HG02970 (cell line): ENCODE results near the gene TANGO6.
"Not testable (repeated sequence)": the region's sequence is repeated elsewhere in the genome, so short reads cannot be mapped to it uniquely, and the experiment has no call there.

Experiments used
- ATAC-seq: cut with Tn5 transposase; IDR thresholded peaks from one replicate; pipeline ENCODE4 v1.9.1; 2021; ENCODE audit warnings: mild to moderate bottlenecking, moderate library complexity, moderate number of reproducible peaks; ENCODE audit not compliant: unreplicated experiment, low FRiP score

TANGO6 gene

GRCh38 chr16:68843482-68844210, at the start of gene TANGO6:
Gene TANGO6, plus strand, starts transcription at chr16:68843531. Its CDS starts 87 bp downstream, at chr16:68843618.
- ATAC-seq = peak; percentile 83

DNA sequence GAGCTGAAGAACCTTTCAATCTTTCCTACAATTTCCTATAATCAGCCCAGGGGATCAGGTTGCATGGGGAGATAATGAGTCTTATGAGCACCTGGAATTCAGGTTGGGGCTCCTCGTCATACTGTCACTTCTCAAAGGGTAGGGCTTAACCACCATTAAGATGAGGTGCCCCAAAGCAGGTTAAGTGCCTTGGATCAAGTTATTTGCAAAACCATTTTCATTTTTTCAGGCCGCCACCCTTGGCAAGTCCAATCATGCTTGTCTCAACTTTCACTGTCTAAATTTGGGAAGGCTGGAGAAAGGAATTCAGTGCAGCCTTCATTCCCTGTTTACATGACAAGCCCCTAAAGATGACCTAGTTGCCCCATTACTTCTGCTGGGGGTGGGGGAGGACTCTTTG, 44.9 kb upstream of the TANGO6 start:
- no peak for ATAC-seq

DNA sequence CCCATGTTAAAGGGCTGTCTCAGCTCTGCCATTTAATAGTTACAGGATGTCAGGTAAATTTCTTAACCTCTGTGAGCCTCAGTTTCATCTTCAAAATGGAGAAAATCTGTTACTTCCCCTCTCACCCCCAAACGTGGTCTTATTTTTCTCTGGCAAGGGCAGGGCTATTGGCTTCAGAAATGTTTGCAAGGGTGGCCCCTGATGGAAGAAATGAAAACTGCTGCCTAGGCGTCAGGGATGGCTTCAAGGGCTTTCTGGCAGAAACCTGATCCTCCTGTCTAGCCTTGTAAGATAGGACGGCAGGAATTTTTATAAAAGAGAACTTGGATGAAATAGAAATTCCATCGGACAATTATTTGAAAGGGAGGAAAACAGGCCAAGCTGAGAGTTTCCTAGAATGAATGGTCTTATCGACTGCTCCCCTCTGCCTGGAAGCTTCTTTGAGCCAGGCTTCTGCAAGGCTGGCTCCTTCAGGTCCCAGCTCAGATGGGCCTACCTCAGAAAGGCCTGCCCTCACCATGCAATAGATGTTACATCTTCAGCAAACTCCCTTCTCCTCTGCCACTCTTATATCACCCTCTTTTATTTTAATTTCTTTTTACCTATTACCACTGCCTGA, 43.0 kb upstream of the TANGO6 start:
- no peak for ATAC-seq

GRCh38 chr16:68802190-68802589, 41.1 kb upstream of the TANGO6 start:
- no peak for ATAC-seq

DNA sequence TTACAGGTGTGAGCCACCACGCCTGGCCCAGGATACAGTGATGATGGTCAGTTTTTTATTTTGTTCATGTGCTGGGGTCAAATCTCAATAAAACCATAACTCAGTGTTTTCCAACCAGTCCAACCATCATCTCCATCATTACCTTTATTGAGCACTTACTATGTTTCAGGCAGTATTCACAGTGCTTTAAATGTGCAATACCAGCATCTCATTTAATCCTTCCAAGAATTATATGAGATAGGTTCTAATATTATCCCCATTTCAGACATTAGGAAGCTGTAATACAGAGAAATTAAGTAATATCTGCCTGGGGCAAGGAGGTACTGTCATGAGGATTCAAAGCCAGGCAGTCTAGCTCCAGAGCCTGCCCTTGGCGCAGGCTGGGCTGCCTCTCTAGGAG, 36.9 kb upstream of the TANGO6 start:
- no peak for ATAC-seq

GRCh38 chr16:68806981-68807380, 36.4 kb upstream of the TANGO6 start:
- no peak for ATAC-seq

DNA sequence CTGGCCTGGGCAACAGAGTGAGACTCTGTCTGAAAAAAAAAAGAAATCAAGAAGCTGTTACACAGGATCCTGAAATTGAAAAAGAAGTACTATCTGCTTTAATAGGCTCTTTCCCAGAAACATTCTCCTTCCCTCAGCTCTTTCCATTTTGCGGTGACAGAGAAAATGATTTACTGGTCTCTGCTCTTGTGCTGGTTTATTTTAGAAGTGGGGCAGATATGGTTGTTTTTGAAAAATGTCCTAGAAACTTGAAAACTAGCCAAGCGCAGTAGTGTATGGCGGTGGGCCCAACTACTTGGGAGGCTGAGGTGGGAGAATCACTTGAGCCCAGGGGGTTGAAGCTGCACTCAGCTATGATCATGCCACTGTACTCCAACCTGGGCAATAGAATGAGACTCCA, 28.8 kb upstream of the TANGO6 start:
- no peak for ATAC-seq

DNA sequence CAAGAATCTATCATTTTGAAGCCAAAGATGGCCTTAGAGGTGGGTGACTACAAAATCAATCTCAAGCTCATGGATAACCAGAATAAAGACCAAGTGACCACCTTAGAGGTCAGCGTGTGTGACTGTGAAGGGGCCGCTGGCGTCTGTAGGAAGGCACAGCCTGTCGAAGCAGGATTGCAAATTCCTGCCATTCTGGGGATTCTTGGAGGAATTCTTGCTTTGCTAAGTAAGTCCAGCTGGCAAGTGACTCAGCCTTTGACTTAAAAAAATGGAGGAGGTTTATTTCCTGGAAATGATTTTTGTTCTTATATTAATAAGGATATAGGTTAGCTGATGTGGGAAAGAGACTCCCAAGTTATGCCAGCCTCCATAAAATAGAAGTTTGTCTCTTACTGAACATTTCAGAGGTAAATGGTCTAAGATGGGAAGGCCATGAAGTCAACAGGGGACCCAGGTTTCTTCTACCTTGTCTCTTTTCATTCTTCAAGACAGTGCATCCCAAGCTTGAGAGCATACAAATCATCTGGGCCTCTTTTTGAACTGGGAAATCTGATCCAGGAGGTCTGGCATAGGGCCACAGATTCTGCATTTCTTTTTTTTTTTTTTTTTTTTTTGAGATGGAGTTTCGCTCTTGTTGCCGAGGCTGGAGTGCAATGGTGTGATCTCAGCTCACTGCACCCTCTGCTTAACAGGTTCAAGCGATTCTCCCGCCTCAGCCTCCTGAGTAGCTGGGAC, 19.8 kb upstream of the TANGO6 start:
- no peak for ATAC-seq

DNA sequence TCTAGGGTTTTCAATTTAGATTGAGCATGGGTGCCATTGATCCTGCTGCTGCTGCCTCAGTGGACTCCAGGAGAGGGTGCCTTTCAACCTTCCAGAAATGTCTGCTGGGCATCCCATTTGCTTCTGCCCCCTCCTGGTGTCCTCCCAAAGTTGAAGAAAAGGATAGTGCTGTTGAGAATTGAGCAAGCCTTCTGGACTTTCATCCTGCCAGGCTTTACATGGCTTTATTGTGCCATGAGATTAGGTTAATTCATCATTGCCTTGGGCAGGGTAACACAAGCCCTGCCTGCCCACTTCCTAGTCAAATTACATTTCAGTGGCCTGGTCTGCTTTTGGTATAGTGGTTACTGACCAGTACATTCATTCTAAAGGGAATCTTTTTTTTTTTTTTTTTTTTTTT, 17.9 kb upstream of the TANGO6 start:
- no peak for ATAC-seq

- no peak for ATAC-seq
These were observed 16.7 kb upstream of the TANGO6 start for GRCh38 chr16:68826652-68827051.

DNA sequence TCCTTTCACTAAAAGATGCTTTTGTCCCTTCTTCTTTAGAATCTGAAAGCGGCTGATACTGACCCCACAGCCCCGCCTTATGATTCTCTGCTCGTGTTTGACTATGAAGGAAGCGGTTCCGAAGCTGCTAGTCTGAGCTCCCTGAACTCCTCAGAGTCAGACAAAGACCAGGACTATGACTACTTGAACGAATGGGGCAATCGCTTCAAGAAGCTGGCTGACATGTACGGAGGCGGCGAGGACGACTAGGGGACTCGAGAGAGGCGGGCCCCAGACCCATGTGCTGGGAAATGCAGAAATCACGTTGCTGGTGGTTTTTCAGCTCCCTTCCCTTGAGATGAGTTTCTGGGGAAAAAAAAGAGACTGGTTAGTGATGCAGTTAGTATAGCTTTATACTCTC, 10.1 kb upstream of the TANGO6 start:
- ATAC-seq = no peak

DNA sequence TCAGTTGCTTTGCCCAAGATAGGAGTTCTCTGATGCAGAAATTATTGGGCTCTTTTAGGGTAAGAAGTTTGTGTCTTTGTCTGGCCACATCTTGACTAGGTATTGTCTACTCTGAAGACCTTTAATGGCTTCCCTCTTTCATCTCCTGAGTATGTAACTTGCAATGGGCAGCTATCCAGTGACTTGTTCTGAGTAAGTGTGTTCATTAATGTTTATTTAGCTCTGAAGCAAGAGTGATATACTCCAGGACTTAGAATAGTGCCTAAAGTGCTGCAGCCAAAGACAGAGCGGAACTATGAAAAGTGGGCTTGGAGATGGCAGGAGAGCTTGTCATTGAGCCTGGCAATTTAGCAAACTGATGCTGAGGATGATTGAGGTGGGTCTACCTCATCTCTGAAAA, 8.8 kb upstream of the TANGO6 start:
- no peak for ATAC-seq

GRCh38 chr16:68835970-68836369, 7.4 kb upstream of the TANGO6 start:
- no peak for ATAC-seq

- no peak for ATAC-seq
These were observed 3.5 kb upstream of the TANGO6 start for GRCh38 chr16:68839831-68840230.

- not testable (repeated sequence) for ATAC-seq
These were observed 308 bp upstream of the TANGO6 start for GRCh38 chr16:68842964-68843481.

GRCh38 chr16:68844211-68844564, 857 bp downstream of the TANGO6 start:
- no peak for ATAC-seq

- no peak for ATAC-seq
These were observed 5.5 kb downstream of the TANGO6 start for GRCh38 chr16:68848786-68849185.

DNA sequence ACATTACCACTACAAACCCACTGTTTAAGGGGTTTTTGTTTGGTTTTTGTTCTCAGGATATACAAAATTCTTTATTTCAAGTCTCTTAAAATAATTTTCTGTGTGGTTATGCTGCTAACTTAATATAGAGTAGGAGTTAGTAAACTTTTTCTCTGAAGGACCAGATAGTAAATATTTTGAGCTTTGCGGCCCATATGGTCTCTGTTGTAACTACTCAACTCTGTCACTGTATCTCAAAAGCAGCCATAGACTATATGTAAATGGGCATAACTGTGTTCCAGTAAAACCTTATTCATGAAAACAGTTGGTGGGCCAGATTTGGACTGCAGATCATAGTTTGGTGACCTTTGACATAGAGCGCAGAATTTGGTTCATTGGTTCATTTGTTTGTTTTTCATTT, 7.2 kb downstream of the TANGO6 start:
- ATAC-seq = no peak

DNA sequence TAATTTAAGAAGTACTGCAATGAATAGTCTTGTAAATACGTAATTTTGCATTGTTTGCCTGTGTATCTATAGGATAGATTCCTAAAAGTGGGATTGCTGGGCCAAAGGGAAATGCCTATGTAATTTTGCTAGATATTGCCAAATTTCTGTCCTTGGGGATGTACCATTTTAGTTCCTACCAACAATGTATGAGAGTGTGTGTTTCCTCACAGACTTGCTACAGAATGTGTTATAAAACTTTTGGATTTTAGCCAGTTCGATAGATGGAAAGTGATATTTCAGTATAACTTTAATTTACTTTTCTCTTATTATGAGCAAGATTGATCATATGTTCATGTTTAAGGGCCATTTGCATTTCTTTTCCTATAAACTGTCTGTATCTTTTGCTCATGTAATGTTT, 8.3 kb downstream of the TANGO6 start:
- ATAC-seq = no peak

DNA sequence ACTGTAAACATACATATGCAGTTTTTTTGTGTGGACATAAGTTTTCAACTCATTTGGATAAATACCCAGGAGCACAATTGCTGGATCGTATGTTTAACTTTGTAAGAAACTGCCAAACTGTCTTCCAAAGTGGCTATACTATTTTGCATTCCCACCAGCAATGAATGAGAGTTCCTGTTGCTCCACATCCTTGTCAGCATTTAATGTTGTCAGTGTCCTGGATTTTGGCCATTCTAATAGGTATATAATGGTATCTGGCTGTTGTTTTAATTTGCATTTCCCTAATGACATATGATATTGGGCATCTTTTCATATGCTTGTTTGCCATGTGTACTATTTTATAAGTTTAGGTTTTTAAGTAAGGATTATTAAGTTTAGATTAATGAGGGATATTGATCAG, 14.1 kb downstream of the TANGO6 start:
- ATAC-seq = no peak

DNA sequence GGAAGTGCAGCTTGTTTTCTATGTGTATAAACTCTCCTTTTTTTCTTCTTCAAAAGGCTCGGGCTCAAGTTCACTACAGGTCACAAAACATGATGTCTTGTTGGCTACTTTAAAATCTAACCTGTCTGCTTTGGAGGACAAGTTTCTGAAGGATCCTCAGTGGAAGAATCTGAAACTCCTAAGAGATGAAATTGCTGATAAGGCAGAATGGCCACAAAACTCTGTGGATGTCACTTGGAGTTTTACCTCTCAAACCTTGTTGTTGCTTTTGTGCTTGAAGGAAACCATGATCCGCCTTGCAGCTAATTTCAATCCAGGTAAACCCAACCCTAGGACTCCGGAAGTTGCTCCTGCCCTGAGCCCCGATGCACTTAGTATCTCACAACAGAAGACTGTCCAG, 16.5 kb downstream of the TANGO6 start:
- no peak for ATAC-seq
